H1 (cell line): ENCODE measurements around the gene MCEE. TPM values are rescaled to one million over a fixed set of nuclear protein-coding genes. Genes with fewer than 3 reads are reported as not detected.

ENCODE experiments used
- RAD21 ChIP-seq, 2 experiments: IDR thresholded peaks in 1 of 2; conservative IDR thresholded peaks in 1 of 2; 2 replicates each; pipeline ENCODE4 v1.6.1; 2011; ENCODE audit warnings: low read depth in 2 of 2, low read length in 2 of 2, improper control_type of control experiment in 1 of 2, inconsistent platforms in 1 of 2, mild to moderate bottlenecking in 1 of 2, moderate library complexity in 1 of 2
- polyA plus RNA-seq, 7 experiments: library from polyadenylated mRNA; depleted of rRNA in 3 of 7; stranded (reverse) in 5 of 7; unstranded in 2 of 7; fragments of >200 nt in 5 of 7; fragments of 200-250 nt in 2 of 7; gene quantifications; 1 replicate in 5 of 7; 2 replicates in 1 of 7; 4 replicates in 1 of 7; pipeline versions ENCODE4 v1.2.1 to v1.2.3, GENCODE V29; 2011 to 2013; ENCODE audit warnings: missing spikeins in 2 of 7, mixed read lengths in 2 of 7
- total RNA-seq: library from RNA; stranded (reverse); fragmentation: NEBNext Ultra II Directional; extraction: Animal tissue kit (Norgen Biotek cat#: 25700); gene quantifications from 2 replicates; pipeline ENCODE4 v1.2.1, GENCODE V29; 2021

Gene MCEE
- total and polyA plus RNA-seq, 2 of the 8 experiments (the other 6 are each of a cell fraction or from before 2014, with no cell fraction given), result 7.3 to 14.1 TPM

- TF ChIP-seq RAD21 (IDR thresholded peaks at IDR 0.05 in 1 of 2, conservative IDR thresholded peaks at IDR 0.05 in 1 of 2; ENCODE audit: low read depth in 2 of 2, low read length in 2 of 2), result no peak
Observed at GRCh38 chr2:71073475-71073874, 56.6 kb downstream of the MCEE start (continued).
